ENCODE measurements around the gene CBFA2T3. TPM values are rescaled to one million over a fixed set of nuclear protein-coding genes. Genes with fewer than 3 reads are reported as not detected.

The CBFA2T3 gene
- total and polyA plus RNA-seq, 9 donors, result 0.53 to 2.8 (median 1.2) TPM; not detected in 1

GRCh38 chr16:88851616-88852015 is 125.4 kb downstream of the CBFA2T3 start:
- Histone ChIP-seq H3K4me1 (ENCODE audit: insufficient read depth) (peaks cover 2% of the 10 kb centered on the region), H3K36me3 (no peaks in the 10 kb centered on the region), H3K4me3 (no peak overlapping the region), H3K9me3 (no peaks in the 10 kb centered on the region), H3K27ac (no peak overlapping the region), H3K27me3 (no peaks in the 10 kb centered on the region)
- 90 to 95% (median 94%) methylated on average over 19 of the region's 19 CpGs for WGBS, 3 donors
- TF ChIP-seq POLR2A (IDR thresholded peaks at IDR 0.05) (no peak), EP300 (IDR thresholded peaks at IDR 0.05) (no peak)
- TF ChIP-seq, protein P1, sequence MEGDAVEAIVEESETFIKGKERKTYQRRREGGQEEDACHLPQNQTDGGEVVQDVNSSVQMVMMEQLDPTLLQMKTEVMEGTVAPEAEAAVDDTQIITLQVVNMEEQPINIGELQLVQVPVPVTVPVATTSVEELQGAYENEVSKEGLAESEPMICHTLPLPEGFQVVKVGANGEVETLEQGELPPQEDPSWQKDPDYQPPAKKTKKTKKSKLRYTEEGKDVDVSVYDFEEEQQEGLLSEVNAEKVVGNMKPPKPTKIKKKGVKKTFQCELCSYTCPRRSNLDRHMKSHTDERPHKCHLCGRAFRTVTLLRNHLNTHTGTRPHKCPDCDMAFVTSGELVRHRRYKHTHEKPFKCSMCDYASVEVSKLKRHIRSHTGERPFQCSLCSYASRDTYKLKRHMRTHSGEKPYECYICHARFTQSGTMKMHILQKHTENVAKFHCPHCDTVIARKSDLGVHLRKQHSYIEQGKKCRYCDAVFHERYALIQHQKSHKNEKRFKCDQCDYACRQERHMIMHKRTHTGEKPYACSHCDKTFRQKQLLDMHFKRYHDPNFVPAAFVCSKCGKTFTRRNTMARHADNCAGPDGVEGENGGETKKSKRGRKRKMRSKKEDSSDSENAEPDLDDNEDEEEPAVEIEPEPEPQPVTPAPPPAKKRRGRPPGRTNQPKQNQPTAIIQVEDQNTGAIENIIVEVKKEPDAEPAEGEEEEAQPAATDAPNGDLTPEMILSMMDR (IDR thresholded peaks at IDR 0.05), result no peak
- intact Hi-C loops (cut with DNase I), result no loop called here
- no peak for DNase-seq

GRCh38 chr16:88850531-88851199 is 126.3 kb downstream of the CBFA2T3 start:
- no peaks in the 10 kb centered on the region for H3K36me3 ChIP-seq
- no peaks in the 10 kb centered on the region for H3K9me3 ChIP-seq
- no peak overlapping the region for H3K27ac ChIP-seq
- intact Hi-C loops (cut with DNase I), result no loop called here
- no peaks in the 10 kb centered on the region for H3K4me1 ChIP-seq (ENCODE audit: insufficient read depth)
- no peak overlapping the region for H3K4me3 ChIP-seq
- H3K27me3 ChIP-seq, result no peaks in the 10 kb centered on the region
- DNase-seq, result no peak
- WGBS, 3 donors, result 89 to 92% (median 92%) methylated on average over 33 of the region's 33 CpGs
- TF ChIP-seq, protein P1 (IDR thresholded peaks at IDR 0.05), result no peak
- no peak for TF ChIP-seq EP300 (IDR thresholded peaks at IDR 0.05)

DNA sequence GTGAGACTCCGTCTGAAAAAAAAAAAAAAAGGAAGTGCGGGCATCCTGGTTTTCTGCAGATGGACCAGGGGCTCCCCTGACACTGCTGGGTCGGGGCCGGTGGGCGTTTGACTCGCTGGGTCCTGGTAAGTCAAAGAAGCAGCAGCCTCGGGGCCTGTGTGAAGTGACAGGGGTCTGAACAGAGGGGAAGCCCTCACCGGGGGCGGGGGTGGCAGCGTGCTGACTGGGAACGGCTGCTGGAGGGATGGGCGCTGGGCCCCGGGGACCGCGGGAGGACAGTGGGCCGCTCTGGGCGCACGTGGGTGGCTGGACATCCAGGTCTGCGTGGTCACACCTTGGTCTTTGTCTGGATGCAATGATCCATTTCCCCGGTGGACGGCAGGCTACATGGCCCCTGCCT is 128.4 kb downstream of the CBFA2T3 start:
- H3K27me3 ChIP-seq, result no peaks in the 10 kb centered on the region
- TF ChIP-seq, protein P1 (IDR thresholded peaks at IDR 0.05), result no peak
- TF ChIP-seq POLR2A (IDR thresholded peaks at IDR 0.05) (no peak), EP300 (IDR thresholded peaks at IDR 0.05) (no peak)
- H3K27ac ChIP-seq, result no peak overlapping the region
- no peaks in the 10 kb centered on the region for H3K4me1 ChIP-seq (ENCODE audit: insufficient read depth)
- no peak for DNase-seq
- no peaks in the 10 kb centered on the region for H3K9me3 ChIP-seq
- no peak overlapping the region for H3K4me3 ChIP-seq
- 89 to 91% (median 91%) methylated on average over 21 of the region's 21 CpGs for WGBS, 3 donors
- intact Hi-C loops (cut with DNase I), result no loop called here
- H3K36me3 ChIP-seq, result no peaks in the 10 kb centered on the region

GRCh38 chr16:88847654-88848053 is 129.4 kb downstream of the CBFA2T3 start:
- no peak for TF ChIP-seq POLR2A (IDR thresholded peaks at IDR 0.05)
- TF ChIP-seq, protein P1 (IDR thresholded peaks at IDR 0.05), result no peak
- TF ChIP-seq EP300 (IDR thresholded peaks at IDR 0.05), result no peak
- Histone ChIP-seq H3K4me3 (no peak overlapping the region), H3K9me3 (no peaks in the 10 kb centered on the region), H3K4me1 (ENCODE audit: insufficient read depth) (no peaks in the 10 kb centered on the region), H3K27ac (no peak overlapping the region), H3K27me3 (no peaks in the 10 kb centered on the region), H3K36me3 (no peaks in the 10 kb centered on the region)
- intact Hi-C loops (cut with DNase I), result no loop called here
- 93 to 97% (median 94%) methylated on average over 18 of the region's 18 CpGs for WGBS, 3 donors
- DNase-seq, result no peak
